PFSK-1 (cell line): Measurements from ENCODE around the gene SCNN1G.

Experiments used
- POLR2AphosphoS5 ChIP-seq: IDR thresholded peaks from 2 replicates; pipeline ENCODE4 v1.6.1; 2012; ENCODE audit warnings: low read depth, mild to moderate bottlenecking, control low read depth, low read length, moderate library complexity
- SIN3A ChIP-seq: IDR thresholded peaks from 2 replicates; pipeline ENCODE4 v1.6.1; 2012; ENCODE audit warnings: mild to moderate bottlenecking, low read length, moderate library complexity, borderline replicate concordance; ENCODE audit not compliant: insufficient read depth
- TAF1 ChIP-seq: IDR thresholded peaks from 2 replicates; pipeline ENCODE4 v1.6.1; 2012; ENCODE audit warnings: low read length, control low read depth, borderline replicate concordance; ENCODE audit not compliant: insufficient read depth

GRCh38 chr16:23148166-23148512, 34.4 kb upstream of the SCNN1G start:
- TF ChIP-seq POLR2AphosphoS5 (no peak), SIN3A (no peak), TAF1 (no peak)
